HepG2 (cell line): ENCODE data around the gene SND1.

Source experiments
- EED ChIP-seq: sonication (generic); formaldehyde crosslinking; IDR thresholded peaks from 2 replicates; pipeline ENCODE4 v1.5.0; 2020; ENCODE audit warnings: mild to moderate bottlenecking, missing genetic modification reagents
- POLR2AphosphoS5 ChIP-seq: IDR thresholded peaks from 2 replicates; pipeline ENCODE4 v1.6.1; 2012; ENCODE audit warnings: low read depth, low read length
- STAG1 ChIP-seq: sonication (generic); formaldehyde crosslinking; IDR thresholded peaks from 2 replicates; pipeline ENCODE4 v1.4.0; 2020; ENCODE audit warnings: missing genetic modification reagents

- TF ChIP-seq STAG1 (no peak), POLR2AphosphoS5 (no peak), EED (no peak)
These were observed 235.6 kb downstream of the SND1 start for GRCh38 chr7:127887631-127888030.
